ENCODE measurements around the gene TTC16.

Gene TTC16

DNA sequence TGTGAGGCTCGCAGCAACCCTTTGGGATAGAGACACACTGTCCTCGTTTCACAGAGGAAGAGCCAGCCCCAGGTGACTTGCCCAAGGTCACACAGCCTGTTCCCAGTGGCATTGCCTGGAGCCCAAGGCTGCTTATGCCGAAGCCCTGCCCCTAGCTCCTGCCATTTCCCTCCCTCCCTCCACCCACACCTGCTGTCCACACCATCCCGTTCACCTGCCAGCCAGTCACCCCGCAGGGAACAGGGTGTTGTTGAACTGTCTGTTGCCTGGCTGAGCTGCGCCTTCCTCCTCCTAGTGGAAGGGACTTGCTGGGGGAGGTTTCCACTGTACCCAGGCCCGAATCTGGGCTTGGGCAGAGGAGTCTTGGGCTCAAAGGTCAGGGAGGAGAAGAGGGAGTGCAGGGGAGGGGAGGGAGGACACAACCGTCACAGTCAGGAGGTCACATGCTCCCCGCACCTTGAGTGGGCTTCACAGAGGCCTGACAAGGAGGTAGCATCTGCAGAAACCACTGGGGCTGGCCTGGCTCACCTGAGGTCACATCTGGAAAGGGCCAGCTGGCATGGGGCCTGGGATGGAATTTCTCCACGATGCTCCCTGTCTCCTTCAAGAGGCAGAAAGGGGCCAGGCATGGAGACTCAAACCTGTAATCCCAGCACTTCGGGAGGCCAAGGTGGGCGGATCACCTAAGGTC, 6.3 kb downstream of the TTC16 start:
- no peak for DNase-seq

DNA sequence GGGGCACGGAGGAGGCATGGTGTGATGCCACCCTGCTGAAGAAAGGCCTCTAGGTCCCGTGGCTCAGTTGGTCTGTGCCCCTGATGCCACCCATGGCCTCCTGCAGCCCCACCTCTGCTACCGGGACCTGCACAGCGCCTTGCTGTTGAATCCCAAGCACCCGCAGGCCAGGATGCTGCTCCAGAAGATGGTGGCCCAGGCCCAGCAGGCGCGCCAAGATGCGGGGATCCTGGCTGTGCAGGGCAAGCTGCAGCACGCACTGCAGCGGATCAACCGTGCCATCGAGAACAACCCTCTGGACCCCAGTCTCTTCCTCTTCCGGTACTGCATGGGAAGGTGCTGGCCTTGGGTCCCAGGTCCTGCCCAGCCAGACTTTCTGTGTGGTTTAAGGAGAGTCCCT, 7.1 kb downstream of the TTC16 start:
- no peak for DNase-seq

DNA sequence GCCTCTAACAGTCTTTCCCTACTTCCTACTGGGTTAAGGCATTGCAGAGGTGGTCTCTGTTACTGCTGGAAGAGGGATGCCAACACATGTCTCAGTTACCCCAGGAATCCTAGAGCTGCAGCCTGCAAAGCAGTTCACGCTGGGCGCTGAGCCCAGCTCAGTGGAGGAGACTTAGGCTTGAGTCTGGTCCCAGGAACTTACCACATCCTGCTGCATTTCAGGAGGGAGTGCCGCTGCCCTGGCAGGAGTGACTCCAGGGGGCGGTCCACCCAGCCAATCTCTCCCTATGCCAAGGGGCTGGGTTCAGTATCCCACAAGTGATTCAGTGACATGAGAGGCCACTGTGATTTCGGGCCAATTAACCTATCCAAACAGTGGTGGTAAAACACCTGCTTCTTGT, 7.6 kb downstream of the TTC16 start:
- DNase-seq = no peak

DNA sequence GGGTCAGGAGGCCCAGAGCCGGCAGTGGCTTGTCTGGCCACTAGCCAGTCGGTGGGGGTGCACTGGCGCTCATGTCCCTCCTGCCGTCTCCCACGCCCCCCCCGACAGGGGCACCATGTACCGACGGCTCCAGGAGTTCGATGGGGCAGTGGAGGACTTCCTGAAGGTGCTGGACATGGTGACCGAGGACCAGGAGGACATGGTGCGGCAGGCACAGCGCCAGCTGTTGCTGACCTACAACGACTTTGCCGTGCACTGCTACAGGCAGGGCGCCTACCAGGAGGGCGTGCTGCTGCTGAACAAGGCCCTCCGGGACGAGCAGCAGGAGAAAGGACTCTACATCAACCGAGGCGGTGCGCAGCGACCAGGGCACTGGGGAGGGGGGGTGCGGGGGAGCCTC, 8.1 kb downstream of the TTC16 start:
- no peak for DNase-seq

DNA sequence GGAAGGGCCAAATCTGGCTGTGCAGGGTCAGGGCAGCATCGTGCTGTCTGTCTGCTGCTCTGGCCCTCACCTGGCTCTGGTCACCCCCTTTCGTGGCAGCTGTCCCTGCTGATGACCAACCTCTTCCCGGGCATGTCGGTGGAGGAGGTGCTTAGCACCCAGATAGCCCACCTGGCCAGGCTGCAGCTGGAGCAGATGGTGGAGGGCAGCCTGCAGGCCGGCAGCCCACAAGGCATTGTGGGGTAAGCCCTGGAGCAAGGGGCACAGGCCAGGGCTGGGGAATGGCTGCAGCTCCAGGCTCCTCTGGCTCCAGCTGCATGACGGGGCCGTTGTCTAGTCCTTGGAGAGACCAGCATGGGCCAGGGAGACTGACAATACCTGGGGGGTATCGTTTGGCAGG, 11.0 kb downstream of the TTC16 start:
- DNase-seq = no peak

DNA sequence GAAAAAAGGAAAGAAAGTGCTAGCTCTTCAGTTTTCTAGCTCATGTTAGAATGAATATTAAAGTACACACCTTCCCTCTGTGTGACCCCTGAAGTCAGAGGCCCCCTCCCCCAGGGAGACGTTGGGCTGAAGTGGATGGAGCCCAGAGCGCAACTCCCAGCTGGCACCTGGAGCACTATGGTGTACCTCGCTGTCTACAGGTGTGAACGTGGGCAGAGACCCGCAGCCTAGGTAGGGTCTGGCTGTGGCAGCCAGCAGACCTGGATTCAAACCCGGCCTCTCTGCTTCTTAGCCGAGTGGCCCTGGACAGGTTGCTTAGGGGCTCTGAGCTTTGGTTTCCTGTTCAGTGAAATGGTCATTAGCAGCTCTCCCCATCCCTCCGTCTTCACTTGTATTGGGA, 12.9 kb downstream of the TTC16 start:
- no peak for DNase-seq

DNA sequence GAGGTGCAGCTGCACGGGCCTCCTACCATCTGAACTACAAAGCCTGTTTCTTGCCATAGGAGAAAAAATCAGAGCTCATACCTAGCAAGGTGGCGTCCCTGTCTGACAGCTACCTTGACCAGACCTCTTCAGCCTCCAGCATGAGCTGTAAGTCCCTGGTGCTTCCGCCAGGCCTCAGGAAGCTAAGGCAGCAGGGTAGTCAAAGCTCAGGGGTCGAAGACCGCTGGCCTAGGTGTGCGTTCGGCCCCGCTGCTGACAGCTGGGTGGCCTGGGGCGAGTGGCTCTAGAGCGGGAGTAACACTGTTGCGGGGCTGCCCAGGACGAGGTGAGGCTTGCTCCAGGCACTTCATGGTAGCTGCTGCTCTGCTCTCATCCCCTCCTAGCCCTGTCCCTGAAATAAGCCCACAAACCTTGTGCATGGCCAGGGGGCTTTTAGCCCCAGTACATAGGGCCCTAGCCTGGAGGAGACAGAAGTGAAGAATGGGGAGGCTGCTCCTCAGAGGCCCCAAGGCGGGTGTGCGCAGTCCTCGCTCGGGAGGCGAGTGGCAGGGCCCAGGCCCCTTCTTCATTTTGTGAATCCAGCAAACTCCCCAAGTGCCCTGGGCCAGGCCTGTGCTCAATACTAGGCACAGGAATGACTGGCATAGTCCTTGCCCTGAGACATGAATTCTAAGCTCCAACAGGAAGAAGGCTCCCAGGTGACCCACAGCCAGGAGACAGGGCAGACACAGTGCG, 13.8 kb downstream of the TTC16 start:
- DNase-seq = no peak

DNA sequence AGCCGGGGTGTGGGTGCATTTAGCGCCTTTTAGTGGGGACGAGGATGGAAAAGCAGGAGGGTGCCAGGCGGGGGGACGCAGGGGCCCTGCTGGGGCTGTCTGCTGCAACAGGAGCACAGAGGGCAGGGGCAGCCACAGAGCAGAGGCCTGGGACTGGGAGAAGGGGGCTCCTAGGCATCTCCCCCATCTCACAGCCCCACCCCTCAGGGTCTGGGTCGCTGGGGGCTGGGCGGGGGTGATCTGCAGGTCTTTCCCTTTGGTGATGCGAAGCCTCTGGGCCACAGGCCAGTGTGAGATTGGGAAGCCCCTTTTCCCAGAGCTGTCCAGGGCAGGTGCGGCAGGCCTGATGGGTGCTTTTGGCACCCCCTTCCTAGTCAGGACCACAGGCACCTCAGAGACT, 14.4 kb downstream of the TTC16 start:
- DNase-seq = no peak

DNA sequence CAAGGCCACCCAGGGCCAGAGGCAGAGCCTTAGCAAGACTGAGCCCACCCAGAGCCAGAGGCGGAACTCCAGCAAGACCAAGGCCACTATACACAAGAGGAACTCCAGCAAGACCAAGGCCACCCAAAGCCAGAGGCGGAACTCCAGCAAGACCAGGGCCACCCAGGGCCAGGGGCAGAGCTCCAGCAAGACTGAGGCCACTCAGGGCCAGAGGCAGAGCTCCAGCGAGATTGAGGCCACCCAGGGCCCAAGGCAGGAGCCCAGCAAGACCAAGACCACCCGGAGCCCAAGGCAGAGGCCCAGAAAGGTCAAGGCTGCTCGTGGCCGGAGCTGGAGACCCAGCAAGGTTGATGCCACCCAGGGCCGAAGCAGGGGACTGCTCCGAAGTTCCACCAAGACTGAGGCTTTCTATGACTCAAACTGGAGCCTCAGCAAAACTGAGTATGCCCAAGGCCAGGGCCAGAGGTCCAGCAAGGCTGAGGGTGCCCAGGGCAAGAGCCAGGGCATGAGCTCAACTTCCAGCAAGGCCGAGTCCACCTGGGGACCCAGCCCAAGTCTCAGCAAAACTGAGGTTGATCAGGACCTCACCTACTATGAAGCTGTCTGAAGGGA, 15.0 kb downstream of the TTC16 start:
- DNase-seq = no peak

DNA sequence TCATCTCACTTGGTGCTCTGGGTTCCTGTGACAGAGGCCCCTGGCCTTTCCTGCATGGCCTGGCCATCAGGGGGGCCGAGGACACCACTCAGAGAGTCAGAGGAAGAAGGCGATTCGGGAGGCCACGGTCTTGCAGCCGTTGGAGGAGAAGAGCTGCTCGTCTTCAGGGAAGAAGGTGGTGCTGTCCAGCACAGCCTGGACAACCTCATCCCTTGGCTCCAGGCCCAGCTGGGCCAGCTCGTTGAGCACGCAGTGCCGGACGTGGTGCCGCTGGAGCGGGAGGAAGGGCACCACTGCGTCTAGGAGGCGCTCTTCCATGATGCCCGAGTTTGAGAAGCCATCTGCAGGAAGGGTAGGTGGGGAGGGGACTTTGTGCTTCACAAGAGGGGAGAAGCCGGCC, 16.1 kb downstream of the TTC16 start:
- DNase-seq = no peak

DNA sequence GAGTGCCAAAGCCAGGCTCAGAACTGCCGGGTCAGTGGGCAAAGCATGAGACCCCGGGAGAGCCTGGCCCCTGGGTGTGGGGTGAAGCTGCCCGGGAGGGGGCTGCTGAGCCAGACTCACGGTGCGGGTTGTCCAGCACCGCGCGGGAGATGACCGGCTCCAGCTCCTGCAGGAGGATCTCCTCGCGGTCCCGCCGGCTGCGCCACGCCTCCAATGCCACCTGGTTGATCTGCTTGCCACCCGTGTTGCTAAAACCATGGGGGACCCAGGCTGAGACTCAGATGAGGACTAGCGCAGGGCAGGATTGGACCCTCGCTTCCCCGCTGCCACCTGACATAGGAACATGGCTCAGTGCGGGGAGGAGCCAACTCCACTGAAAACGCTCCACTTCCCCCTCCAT, 16.6 kb downstream of the TTC16 start:
- no peak for DNase-seq

DNA sequence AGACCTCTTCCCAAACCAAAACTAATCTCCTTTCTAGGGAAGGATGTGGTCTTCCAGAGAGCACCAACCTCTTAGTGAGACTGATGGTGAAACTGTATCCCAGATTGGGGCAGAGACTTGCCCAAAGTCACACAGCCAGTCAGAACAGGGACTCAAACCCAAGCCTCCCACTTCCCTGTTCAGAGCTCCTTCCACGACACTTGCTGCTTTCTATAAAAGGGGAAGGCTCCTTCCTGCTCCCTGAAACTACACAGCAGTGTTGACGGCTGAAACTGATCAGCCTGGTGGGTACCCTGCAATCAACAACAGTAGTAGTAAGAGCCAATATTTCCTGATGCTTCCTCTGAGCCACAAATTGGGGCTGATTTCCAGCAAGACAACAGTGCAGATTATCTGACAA, 17.7 kb downstream of the TTC16 start:
- no peak for DNase-seq

DNA sequence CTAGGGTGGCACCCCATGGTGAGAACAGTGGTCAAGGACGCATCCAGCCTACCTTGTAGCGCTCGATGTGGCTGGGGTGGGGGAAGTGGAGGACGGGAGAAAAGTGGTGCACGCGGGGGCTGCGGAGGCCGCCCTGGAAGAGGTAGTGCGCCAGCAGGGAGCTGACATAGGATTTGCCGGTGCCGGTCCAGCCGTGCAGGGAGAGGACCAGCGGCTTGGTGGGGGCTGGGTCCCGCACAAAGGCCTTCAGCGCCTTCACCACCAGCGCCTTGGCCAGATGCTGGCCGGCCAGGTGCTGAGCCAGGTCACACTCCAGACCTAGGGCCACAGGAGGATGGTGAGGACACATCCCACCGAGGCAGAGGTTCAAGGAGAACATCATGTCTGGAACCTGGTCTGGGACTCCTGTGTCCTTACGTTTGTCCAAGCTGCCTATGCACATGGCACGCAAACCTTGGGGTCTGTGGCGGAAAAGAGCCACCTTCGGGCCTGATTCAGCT, 18.4 kb downstream of the TTC16 start:
- DNase-seq = no peak

DNA sequence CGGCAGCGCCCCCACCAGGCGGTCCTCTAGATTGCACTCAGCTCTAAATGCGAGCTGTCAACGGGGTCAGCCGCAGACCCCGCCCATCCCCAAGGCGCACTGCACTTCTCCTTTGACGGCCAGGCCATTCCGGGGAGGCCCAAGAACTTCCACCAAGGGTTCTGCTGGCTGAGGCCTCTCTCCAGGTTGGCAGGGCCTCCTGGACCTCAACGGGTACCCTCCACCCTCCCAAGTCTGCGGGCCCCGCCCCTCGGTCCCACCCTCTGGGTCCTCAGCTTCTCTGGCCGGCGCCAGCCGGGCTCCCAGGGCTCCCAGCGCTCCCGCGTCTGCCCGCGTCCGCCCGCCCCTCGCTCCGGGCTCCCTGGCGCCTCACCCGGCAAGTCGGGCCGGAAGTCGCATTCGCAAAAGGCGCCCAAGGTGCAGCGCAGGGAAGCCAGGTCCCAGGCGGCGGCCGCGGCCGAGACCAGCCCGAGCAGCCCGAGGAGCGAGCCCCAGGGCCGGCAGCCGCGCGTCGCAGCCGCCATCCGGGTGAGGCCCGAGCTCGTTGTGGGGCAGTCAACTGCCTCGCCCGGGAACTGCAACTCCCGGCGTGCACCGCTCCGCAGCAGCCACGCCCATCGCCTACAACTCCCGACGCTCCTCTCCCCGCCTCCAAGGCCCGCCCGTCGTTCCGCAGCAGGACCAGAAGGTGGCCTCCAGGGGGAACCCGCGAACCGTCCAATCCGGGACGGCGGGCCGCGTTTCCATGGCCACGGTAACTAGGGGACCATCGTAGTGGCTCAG, 19.1 kb downstream of the TTC16 start, which contains the start of gene TOR2A:
TSS of gene TOR2A (minus strand) at position 548 of the 783 bp plus-strand sequence. CDS start at position 524, 24 bp downstream.
- peak; percentile 96 for DNase-seq

DNA sequence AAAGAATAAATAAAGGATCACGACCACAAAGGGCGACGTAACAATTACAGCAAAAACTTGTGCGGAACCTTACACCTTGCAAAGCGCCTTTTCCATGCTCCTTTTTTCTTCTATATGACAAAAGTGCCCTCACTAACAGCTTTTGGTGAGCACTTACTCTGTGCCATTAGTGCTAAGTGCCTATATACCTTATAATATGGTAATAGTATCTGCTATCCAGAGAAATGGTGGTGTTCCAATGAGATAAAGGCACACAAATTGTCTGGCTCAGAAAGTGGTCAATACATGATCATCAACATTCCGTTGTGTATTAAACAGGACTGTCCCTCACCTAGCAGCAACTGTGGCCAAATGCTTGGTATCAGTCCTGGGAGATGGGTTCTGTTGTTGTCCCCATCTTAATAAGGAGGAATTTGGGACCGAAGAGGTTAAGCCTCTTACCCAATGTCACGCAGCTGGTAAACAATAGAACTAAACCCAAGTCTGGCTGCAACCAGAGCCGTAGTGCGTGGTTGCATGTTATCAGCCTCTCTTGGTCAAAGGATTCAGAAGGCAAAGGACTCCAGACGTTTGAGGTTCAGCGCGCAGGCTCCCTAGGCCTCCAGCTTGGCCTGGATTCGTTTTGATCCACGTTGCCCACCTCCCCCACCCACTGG, 19.8 kb downstream of the TTC16 start:
- DNase-seq = no peak

DNA sequence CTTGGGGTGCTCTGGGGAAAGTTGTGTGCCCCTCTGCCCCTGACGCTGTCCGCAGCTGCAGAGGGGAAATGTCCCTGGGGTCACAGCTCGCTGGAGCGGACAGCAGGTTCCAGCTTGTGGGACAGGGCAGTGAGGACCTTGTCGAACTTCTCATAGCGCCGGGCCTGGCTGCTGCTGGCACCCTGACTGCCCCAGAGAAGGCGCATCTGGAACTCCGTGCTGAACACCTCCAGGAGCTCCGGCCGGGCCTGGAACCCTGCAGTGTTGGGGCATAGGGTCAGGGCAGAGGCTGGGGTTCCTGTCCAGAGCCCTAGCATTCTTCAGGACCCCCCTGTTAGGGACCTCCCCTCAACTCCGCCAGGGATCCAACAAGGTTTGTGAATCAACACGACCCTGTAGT, 22.8 kb downstream of the TTC16 start:
- no peak for DNase-seq

DNA sequence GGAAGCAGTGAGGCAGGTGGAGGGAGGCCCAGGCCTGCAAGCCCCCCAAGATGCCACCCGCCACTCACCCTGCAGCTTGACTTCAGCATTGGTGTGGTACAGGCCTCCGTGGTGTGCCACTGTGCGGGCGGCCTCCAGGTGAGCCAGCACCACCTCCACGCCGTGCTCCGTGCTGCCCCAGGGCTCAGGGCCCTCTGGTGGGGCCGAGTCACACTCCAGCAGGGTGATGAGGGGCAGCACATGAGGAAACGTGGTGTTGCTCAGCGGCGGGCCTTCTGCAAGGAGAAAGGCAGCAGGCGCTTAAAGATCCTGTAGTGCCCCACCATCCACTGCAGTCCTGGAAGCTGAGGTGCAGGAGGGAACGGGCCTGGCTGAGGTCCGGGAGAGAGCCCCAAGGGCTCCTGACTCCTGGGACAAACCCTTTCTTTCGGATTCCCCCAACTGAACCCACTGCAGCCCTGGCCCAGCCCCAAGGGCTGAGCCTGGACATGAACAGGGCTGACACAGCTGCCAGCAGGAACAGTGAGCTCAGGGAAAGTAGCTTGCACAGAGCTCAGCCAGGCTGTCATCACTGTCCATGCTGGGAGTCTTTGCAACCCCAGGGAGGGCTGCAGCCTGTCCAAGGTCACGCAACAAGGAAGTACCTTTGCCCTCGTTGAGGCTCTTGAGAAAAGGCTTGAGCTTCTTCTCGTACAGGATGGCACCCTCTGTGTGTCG, 23.9 kb downstream of the TTC16 start:
- no peak for DNase-seq

DNA sequence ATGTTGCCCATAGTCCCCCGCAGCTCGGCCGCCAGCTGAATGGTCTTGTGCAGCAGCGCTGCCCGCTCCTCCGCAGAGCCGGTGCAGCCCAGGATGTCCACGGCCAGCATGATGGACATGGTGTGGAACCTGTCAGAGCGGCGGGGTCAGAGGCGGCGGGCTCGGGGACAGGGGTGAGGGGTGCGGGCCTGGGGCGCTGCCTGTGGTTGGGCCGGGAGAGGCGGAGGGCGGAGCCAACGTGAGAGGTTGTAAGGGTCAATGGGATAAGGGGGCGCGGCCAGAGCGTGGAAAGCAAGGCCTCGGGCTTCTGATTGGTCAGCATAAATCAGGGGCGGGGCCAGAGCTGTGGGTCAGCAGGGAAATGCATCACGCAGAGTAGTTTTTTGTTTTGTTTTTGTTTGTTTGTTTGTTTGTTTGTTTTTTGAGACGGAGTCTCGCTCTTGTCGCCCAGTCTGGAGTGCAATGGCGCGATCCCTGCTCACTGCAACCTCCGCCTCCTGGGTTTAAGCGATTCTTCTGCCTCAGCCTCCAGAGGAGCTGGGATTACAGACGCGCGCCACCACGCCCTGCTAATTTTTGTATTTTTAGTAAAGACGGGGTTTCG, 26.1 kb downstream of the TTC16 start:
- no peak for DNase-seq

DNA sequence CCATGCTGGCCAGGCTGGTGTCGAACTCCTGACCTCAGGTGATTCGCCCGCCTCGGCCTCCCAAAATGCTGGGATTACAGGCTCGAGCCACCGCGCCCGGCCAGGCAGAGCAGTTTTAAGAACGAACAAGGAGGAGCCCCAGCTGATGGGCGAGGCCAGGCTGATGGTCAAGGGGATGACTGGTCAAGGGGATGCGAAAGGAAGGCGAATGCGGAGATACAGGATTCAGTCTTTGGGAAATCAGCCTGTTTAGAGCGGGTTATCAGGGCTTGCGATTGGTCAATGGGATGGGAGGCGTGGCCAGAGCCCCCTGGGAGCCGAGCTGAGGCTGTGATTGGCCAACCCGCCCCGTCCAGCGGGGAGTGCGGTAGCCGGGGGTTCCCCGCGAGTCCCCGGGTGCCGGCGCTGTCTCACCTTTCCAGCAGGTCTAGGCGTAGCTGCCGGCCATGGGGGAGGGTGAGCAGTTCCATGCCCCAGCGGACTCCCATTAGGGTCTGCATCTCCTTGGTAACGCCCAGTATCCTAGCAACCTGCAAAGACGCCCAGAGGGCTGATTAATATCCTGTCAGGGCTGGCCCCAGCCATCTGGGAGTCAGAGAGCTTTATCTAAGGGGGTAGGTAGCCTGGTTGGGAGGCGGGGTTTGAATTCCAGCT, 26.7 kb downstream of the TTC16 start:
- DNase-seq = no peak

DNA sequence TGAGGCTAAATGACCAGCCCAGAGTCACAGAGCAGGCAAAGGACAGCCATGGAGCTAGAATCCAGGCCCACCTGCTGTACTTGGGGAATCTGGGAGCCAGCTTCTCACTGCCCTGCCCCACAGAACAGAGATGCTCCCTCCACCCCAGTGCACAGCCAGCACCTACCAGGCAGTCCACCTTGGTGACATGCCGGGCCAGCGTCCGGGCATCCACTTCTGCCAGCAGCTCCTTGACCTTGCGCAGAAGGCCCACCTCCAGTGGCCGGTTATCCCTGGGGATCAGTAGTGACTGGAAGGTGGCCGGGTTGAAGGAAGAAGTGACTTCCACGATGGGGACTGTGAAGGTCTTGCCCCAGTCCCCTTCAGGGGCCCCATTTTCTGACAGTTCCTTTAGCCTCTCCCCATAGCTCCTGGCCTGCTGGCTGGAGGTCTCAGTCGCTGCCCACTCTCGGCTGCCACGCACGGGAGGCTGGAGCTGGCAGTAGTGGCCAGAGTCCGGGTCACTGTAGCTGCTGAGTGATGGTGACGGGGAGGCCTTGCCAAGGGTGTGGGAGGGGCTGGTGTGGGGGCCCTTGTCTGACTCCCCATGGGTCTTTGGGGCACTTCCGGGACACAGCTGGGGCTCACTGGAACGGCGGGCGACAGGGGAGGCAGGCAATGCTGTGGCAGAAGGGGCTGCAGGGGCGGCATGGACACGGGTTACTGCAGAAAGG, 28.7 kb downstream of the TTC16 start:
- DNase-seq = no peak
